RPMI7951 (cell line): ENCODE measurements around the gene COG5. TPM values are rescaled to one million over a fixed set of nuclear protein-coding genes. Genes with fewer than 3 reads are reported as not detected.

Experiments
- DNase-seq: peaks from one replicate; pipeline ENCODE4 v3.0.0-alpha.2; 2012; ENCODE audit warnings: low read depth
- total RNA-seq: library from RNA; depleted of rRNA; stranded (reverse); fragments of >200 nt; shearing (Covaris generic); gene quantifications from 2 replicates; pipeline ENCODE4 v1.2.3, GENCODE V29; 2014

Gene COG5
- total RNA-seq, 1 experiment from 2014 or later, result 21.5 TPM

GRCh38 chr7:107394276-107394675, 169.4 kb downstream of the COG5 start:
- no peak for DNase-seq

GRCh38 chr7:107392830-107393229, 170.9 kb downstream of the COG5 start:
- no peak for DNase-seq

- DNase-seq, result no peak
Observed at GRCh38 chr7:107390916-107391315, 172.8 kb downstream of the COG5 start.

GRCh38 chr7:107388604-107389003, 175.1 kb downstream of the COG5 start:
- no peak for DNase-seq

- peak; percentile 45 for DNase-seq
Observed at GRCh38 chr7:107387573-107388219, 176.0 kb downstream of the COG5 start.

- no peak for DNase-seq
Observed at GRCh38 chr7:107387128-107387527, 176.6 kb downstream of the COG5 start.

GRCh38 chr7:107386548-107387102, 177.1 kb downstream of the COG5 start:
- no peak for DNase-seq

- DNase-seq, result no peak
Observed at GRCh38 chr7:107384025-107384424, 179.7 kb downstream of the COG5 start.

- no peak for DNase-seq
Observed at GRCh38 chr7:107383203-107383602, 180.5 kb downstream of the COG5 start.

GRCh38 chr7:107381453-107381852, 182.3 kb downstream of the COG5 start:
- no peak for DNase-seq

GRCh38 chr7:107373354-107373753, 190.4 kb downstream of the COG5 start:
- no peak for DNase-seq

GRCh38 chr7:107372298-107372697, 191.4 kb downstream of the COG5 start:
- peak; percentile 15 for DNase-seq

- peak; percentile 43 for DNase-seq
Observed at GRCh38 chr7:107370816-107371215, 192.9 kb downstream of the COG5 start.

- DNase-seq, result no peak
Observed at GRCh38 chr7:107364787-107365186, 198.9 kb downstream of the COG5 start.

- no peak for DNase-seq
Observed at GRCh38 chr7:107359520-107360316, 204.0 kb downstream of the COG5 start.

GRCh38 chr7:107355616-107356015, 208.1 kb downstream of the COG5 start:
- DNase-seq, result peak; percentile 35

- DNase-seq, result no peak
Observed at GRCh38 chr7:107354640-107355039, 209.1 kb downstream of the COG5 start.

- DNase-seq, result no peak
Observed at GRCh38 chr7:107353701-107354100, 210.0 kb downstream of the COG5 start.

GRCh38 chr7:107345898-107346297, 217.8 kb downstream of the COG5 start:
- DNase-seq, result no peak

GRCh38 chr7:107344799-107345198, 218.9 kb downstream of the COG5 start:
- no peak for DNase-seq

- no peak for DNase-seq
Observed at GRCh38 chr7:107344286-107344685, 219.4 kb downstream of the COG5 start.

- no peak for DNase-seq
Observed at GRCh38 chr7:107338080-107338479, 225.6 kb downstream of the COG5 start.
